AG10803 (cell line): Measurements from ENCODE around the gene GRID1.
"Not testable (repeated sequence)": the region's sequence is repeated elsewhere in the genome, so short reads cannot be mapped to it uniquely, and the experiment has no call there.

Source experiments
- DNase-seq: peaks from one replicate; pipeline ENCODE4 v3.0.0; 2010; ENCODE audit warnings: low read depth
- H3K4me3 ChIP-seq: 2 replicates; pipeline ENCODE4 v1.5.1; 2011; ENCODE audit warnings: mild to moderate bottlenecking, low read length, control low read depth
- CTCF ChIP-seq: conservative IDR thresholded peaks from 2 replicates; pipeline ENCODE4 v1.5.1; 2011; ENCODE audit warnings: mild to moderate bottlenecking, low read length, control low read depth, inconsistent platforms

The GRID1 gene

GRCh38 chr10:86243651-86244155 is 122.9 kb downstream of the GRID1 start:
- H3K4me3 ChIP-seq: no peak overlapping the region
- DNase-seq: no peak
- no peak for TF ChIP-seq CTCF

GRCh38 chr10:86242761-86243160 is 123.8 kb downstream of the GRID1 start:
- DNase-seq: no peak
- no peak for TF ChIP-seq CTCF

GRCh38 chr10:86238089-86238488 is 128.5 kb downstream of the GRID1 start:
- not testable (repeated sequence) for H3K4me3 ChIP-seq, DNase-seq

More at GRCh38 chr10:86242761-86243160, 123.8 kb downstream of the GRID1 start:
- H3K4me3 ChIP-seq: no peak overlapping the region

GRCh38 chr10:86234541-86235270 is 131.9 kb downstream of the GRID1 start:
- DNase-seq: peak; percentile 24
- H3K4me3 ChIP-seq: no peak overlapping the region
- TF ChIP-seq CTCF: no peak

GRCh38 chr10:86234107-86234506 is 132.5 kb downstream of the GRID1 start:
- no peak overlapping the region for H3K4me3 ChIP-seq
- DNase-seq: no peak
- TF ChIP-seq CTCF: no peak

GRCh38 chr10:86233131-86233530 is 133.5 kb downstream of the GRID1 start:
- no peak for TF ChIP-seq CTCF
- no peak overlapping the region for H3K4me3 ChIP-seq
- no peak for DNase-seq

GRCh38 chr10:86232644-86233043 is 134.0 kb downstream of the GRID1 start:
- no peak for TF ChIP-seq CTCF
- no peak overlapping the region for H3K4me3 ChIP-seq
- DNase-seq: no peak
